Limb (tissue), 2 donors: ENCODE measurements around the gene SLITRK5.
A peak's percentile ranks its signal among the peaks of the same experiment; 100 is the strongest.

ENCODE experiments used
- DNase-seq, 2 donors: peaks; one replicate each; pipeline ENCODE4 v3.0.0-alpha.2; 2016; ENCODE audit errors: extremely low spot score in 2 of 2

The SLITRK5 gene

GRCh38 chr13:87671031-87671752, at the start of gene SLITRK5:
SLITRK5 (plus strand) TSS chr13:87671371; CDS start chr13:87675389, 4,018 bp downstream.
- peak; percentile 90 to 92 for DNase-seq

- DNase-seq, result no peak
Measured at GRCh38 chr13:87622971-87623370, 48.2 kb upstream of the SLITRK5 start.

GRCh38 chr13:87656306-87656705, 14.9 kb upstream of the SLITRK5 start:
- no peak for DNase-seq

GRCh38 chr13:87661471-87661870, 9.7 kb upstream of the SLITRK5 start:
- peak; percentile 26 to 59 for DNase-seq

- no peak for DNase-seq
Measured at GRCh38 chr13:87666831-87667230, 4.3 kb upstream of the SLITRK5 start.

GRCh38 chr13:87667686-87668085, 3.5 kb upstream of the SLITRK5 start:
- DNase-seq, result no peak

- DNase-seq, result peak; percentile 32 to 55
Measured at GRCh38 chr13:87669379-87669978, 1.7 kb upstream of the SLITRK5 start.

GRCh38 chr13:87671753-87672605, 808 bp downstream of the SLITRK5 start:
- peak in 1 of 2 donors; percentile 76 for DNase-seq

- peak in 1 of 2 donors; percentile 38 for DNase-seq
Measured at GRCh38 chr13:87674247-87674738, 3.1 kb downstream of the SLITRK5 start.

GRCh38 chr13:87675851-87676250, 4.7 kb downstream of the SLITRK5 start:
- no peak for DNase-seq

GRCh38 chr13:87676254-87677042, 5.3 kb downstream of the SLITRK5 start:
- DNase-seq, result peak in 1 of 2 donors; percentile 23

- DNase-seq, result no peak
Measured at GRCh38 chr13:87677043-87677495, 5.9 kb downstream of the SLITRK5 start.

GRCh38 chr13:87677496-87678371, 6.6 kb downstream of the SLITRK5 start:
- peak in 1 of 2 donors; percentile 65 for DNase-seq

GRCh38 chr13:87678372-87678752, 7.2 kb downstream of the SLITRK5 start:
- DNase-seq, result no peak

- DNase-seq, result no peak
Measured at GRCh38 chr13:87680298-87680697, 9.1 kb downstream of the SLITRK5 start.

GRCh38 chr13:87684850-87685742, 13.9 kb downstream of the SLITRK5 start:
- no peak for DNase-seq

GRCh38 chr13:87696458-87696857, 25.3 kb downstream of the SLITRK5 start:
- DNase-seq, result no peak

GRCh38 chr13:87698268-87698667, 27.1 kb downstream of the SLITRK5 start:
- DNase-seq, result no peak

GRCh38 chr13:87709947-87710346, 38.8 kb downstream of the SLITRK5 start:
- no peak for DNase-seq
